ENCODE data around the gene CALML3. TPM values are rescaled to one million over a fixed set of nuclear protein-coding genes. Genes with fewer than 3 reads are reported as not detected.

Gene CALML3
- total RNA-seq, 4 donors from 2014 or later, result not detected

DNA sequence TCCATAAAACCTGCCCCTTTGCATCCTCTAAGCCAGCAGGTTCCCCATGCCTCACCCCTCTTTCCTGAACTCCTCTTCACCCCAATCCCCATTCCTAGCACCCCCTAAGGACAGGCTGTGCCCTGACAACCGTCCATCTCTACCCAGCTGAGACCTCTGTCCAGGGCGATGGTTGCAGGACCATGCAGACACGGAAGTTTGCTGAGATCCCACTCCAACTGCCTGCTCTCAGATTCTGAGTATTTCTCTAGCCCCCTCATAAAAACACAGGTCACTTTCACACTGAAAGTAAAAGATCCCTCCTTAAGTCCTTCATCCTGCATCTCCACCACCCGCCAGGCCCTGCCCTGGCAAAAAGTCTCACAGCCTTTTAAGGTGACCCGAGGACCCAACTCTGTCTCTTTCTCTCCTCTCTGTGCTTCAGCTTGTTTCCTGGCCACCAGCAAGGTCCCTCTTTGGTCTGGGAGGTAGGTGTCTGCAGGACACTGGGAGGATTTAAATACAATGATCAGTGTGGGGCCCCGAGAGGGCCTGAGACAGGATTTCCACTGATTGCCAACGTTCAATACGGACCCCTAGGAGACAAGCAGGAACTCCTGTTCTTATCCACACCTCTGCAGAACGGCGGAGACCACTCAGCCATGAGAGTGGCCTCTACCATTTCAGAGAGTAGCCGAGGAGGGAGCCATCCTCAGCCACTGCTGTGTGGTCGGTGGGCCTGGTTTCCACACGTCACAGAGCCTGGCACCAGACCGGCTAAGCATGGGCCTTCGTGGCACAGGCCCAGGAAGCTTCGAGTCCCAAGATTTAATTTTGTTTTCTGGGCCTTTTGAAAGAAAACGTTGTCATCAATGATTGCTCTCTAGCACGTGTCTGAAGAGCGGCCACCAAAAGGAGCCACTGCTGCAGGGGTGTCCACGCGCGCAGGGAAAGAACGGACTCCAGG, 27.9 kb downstream of the CALML3 start:
- H3K4me1 ChIP-seq, result peaks cover 0 to 8% of the 10 kb centered on the region in 2 donors
- TF ChIP-seq, protein P1, sequence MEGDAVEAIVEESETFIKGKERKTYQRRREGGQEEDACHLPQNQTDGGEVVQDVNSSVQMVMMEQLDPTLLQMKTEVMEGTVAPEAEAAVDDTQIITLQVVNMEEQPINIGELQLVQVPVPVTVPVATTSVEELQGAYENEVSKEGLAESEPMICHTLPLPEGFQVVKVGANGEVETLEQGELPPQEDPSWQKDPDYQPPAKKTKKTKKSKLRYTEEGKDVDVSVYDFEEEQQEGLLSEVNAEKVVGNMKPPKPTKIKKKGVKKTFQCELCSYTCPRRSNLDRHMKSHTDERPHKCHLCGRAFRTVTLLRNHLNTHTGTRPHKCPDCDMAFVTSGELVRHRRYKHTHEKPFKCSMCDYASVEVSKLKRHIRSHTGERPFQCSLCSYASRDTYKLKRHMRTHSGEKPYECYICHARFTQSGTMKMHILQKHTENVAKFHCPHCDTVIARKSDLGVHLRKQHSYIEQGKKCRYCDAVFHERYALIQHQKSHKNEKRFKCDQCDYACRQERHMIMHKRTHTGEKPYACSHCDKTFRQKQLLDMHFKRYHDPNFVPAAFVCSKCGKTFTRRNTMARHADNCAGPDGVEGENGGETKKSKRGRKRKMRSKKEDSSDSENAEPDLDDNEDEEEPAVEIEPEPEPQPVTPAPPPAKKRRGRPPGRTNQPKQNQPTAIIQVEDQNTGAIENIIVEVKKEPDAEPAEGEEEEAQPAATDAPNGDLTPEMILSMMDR (IDR thresholded peaks at IDR 0.05), result no peak
- no peak for TF ChIP-seq POLR2A (IDR thresholded peaks at IDR 0.05)
- intact Hi-C loops (cut with DNase I; ENCODE audit: low total_unique reads), result no loop called here
- no peak overlapping the region for H3K4me3 ChIP-seq
- H3K27me3 ChIP-seq, result no peaks in the 10 kb centered on the region
- DNase-seq, result no peak
- no peaks in the 10 kb centered on the region for H3K9me3 ChIP-seq
- no peak overlapping the region for H3K27ac ChIP-seq
- H3K36me3 ChIP-seq, result no peaks in the 10 kb centered on the region

DNA sequence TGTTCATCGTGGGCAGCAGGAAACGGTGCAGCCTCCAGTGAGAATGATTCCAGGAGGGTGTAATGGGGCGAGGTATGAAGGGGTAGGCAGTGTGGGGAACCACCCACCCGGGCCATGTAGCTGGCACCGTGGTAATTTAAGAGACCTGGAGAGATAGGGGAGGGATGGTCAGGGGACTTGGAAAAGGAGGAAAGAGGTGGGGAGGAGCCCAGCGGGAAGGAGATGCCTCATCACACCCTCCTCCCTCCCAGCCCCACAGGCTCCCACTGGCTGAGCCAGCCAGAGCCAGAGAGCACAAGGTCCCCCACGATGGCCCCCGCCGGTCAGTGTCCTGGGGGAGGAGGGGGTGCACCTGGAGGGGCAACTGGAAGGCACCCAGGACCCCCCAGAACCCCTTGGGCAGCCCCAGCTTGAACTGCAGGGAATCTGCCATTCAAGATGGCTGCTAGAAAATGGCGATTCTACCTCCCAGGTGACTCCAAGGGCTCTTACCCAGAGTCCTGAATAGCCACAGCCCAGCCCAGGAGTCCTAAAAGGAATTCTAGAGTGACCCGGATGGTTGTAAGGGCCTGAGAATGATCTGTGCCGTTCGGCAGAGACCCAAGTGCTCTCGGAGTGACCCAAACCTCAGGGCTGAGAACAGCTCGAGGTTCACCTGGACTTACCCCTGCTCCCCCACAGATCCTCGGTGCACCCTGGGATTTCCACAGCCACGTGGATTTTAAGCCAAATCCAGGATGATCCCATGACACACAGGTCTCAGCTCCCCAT, 28.8 kb downstream of the CALML3 start:
- H3K9me3 ChIP-seq, result no peaks in the 10 kb centered on the region
- DNase-seq, result no peak
- intact Hi-C loops (cut with DNase I; ENCODE audit: low total_unique reads), result no loop called here
- H3K27ac ChIP-seq, result no peak overlapping the region
- H3K4me1 ChIP-seq, result peaks cover 0 to 1% of the 10 kb centered on the region in 2 donors
- no peaks in the 10 kb centered on the region for H3K27me3 ChIP-seq
- TF ChIP-seq, protein P1 (IDR thresholded peaks at IDR 0.05), result no peak
- no peak for TF ChIP-seq POLR2A (IDR thresholded peaks at IDR 0.05)
- no peaks in the 10 kb centered on the region for H3K36me3 ChIP-seq
- no peak overlapping the region for H3K4me3 ChIP-seq

DNA sequence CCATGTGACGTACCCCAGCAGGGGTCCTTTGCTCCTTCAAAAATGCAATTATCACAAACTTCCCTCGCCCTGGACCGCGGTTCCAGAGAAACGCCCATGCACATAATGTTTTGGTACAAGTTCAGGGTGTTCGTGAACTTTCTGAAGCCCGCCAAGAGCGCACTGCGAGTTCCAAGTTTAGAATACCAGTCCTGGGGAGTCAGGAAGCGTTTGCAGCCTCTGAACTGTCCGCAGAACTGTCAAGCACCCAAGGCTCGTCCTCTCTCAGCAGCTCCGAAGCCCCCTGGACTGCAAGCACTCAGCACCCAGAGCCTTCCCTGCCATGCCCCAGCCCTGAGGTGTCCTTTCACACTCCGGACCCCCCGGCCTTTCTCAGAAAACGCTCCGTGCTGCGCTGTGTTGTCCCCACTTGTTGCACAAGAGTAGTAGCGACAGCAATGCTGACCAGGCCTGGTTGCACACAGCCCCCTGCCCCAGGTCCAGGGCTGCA, 30.3 kb downstream of the CALML3 start:
- no peaks in the 10 kb centered on the region for H3K27me3 ChIP-seq
- no peaks in the 10 kb centered on the region for H3K36me3 ChIP-seq
- DNase-seq, result no peak
- no peaks in the 10 kb centered on the region for H3K9me3 ChIP-seq
- no peaks in the 10 kb centered on the region for H3K4me1 ChIP-seq
- H3K27ac ChIP-seq, result no peak overlapping the region
- intact Hi-C loops (cut with DNase I; ENCODE audit: low total_unique reads), result no loop called here
- TF ChIP-seq, protein P1 (IDR thresholded peaks at IDR 0.05), result no peak
- no peak for TF ChIP-seq POLR2A (IDR thresholded peaks at IDR 0.05)
- H3K4me3 ChIP-seq, result no peak overlapping the region

DNA sequence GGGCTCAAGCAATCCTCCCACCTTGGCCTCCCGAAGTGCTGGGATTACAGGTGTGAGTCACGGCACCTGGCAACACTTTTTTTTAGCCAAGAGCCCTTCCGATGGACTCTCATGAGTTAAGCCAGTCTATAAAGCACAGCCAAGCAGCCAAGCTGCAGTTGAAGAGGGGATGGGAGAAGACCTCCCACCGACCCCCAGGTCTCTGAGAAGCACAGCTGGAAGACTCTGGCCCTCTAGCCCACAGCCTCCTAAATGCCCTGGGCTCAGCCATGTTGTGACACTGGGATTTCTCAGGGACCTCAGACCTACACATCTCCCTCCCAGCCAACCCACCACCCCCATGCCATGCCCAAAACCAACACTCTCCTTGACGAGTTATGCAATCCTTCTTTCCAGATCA, 31.1 kb downstream of the CALML3 start:
- H3K27me3 ChIP-seq, result no peaks in the 10 kb centered on the region
- TF ChIP-seq, protein P1 (IDR thresholded peaks at IDR 0.05), result no peak
- TF ChIP-seq POLR2A (IDR thresholded peaks at IDR 0.05), result no peak
- H3K27ac ChIP-seq, result no peak overlapping the region
- H3K9me3 ChIP-seq, result no peaks in the 10 kb centered on the region
- H3K36me3 ChIP-seq, result no peaks in the 10 kb centered on the region
- DNase-seq, result peak in 1 of 2 donors; percentile 8
- intact Hi-C loops (cut with DNase I; ENCODE audit: low total_unique reads), result no loop called here
- no peaks in the 10 kb centered on the region for H3K4me1 ChIP-seq
- H3K4me3 ChIP-seq, result no peak overlapping the region

Data from uterus (tissue), 4 donors.